ACC112 (cell line): Measurements from ENCODE around the gene MKNK1.

Source experiments
- H2AFZ ChIP-seq: fragments of 200-600 bp; sonication (generic); one replicate; pipeline ENCODE4 v1.6.0; 2017; ENCODE audit warnings: antibody characterized with exemption, low read length; ENCODE audit not compliant: unreplicated experiment
- H3K27ac ChIP-seq: fragments of 200-600 bp; sonication (generic); 2 replicates; pipeline ENCODE4 v1.5.1; 2014; ENCODE audit warnings: low read depth, mild to moderate bottlenecking, antibody characterized with exemption, low read length, moderate library complexity
- H3K27me3 ChIP-seq: fragments of 200-600 bp; sonication (generic); 2 replicates; pipeline ENCODE4 v1.6.1; 2014; ENCODE audit warnings: mild to moderate bottlenecking, antibody characterized with exemption, low read length, moderate library complexity, mixed read lengths; ENCODE audit not compliant: insufficient read depth
- H3K36me3 ChIP-seq: fragments of 200-600 bp; sonication (generic); 2 replicates; pipeline ENCODE4 v1.6.1; 2016; ENCODE audit warnings: mild to moderate bottlenecking, antibody characterized with exemption, low read length, moderate library complexity, mixed read lengths; ENCODE audit not compliant: insufficient read depth
- H3K4me1 ChIP-seq: fragments of 200-600 bp; sonication (generic); one replicate; pipeline ENCODE4 v1.6.1; 2016; ENCODE audit warnings: low read length, mixed read lengths; ENCODE audit not compliant: insufficient read depth, unreplicated experiment, control insufficient read depth
- H3K4me3 ChIP-seq: fragments of 200-600 bp; sonication (generic); 2 replicates; pipeline ENCODE4 v1.5.1; 2014; ENCODE audit warnings: mild to moderate bottlenecking, low read depth, low read length
- H3K79me2 ChIP-seq: fragments of 200-600 bp; sonication (generic); one replicate; pipeline ENCODE4 v1.6.0; 2016; ENCODE audit warnings: low read length; ENCODE audit not compliant: control insufficient read depth, unreplicated experiment, insufficient read depth

The MKNK1 gene

GRCh38 chr1:46551597-46552095 lies 52.4 kb downstream of the MKNK1 start, which contains the start of gene KNCN:
TSS of gene KNCN (minus strand) at chr1:46551647. CDS start at chr1:46551215, 432 bp downstream.
- Histone ChIP-seq H3K4me1 (peaks cover 5% of the 10 kb centered on the region), H3K79me2 (no peaks in the 10 kb centered on the region), H3K36me3 (no peaks in the 10 kb centered on the region), H3K27ac (no peak within 1 kb of the TSS), H3K4me3 (no peak within 1 kb of the TSS), H3K27me3 (no peaks in the 10 kb centered on the region), H2AFZ (no peak within 1 kb of the TSS)

GRCh38 chr1:46550751-46551231 lies 53.3 kb downstream of the MKNK1 start:
- Histone ChIP-seq H3K79me2 (no peaks in the 10 kb centered on the region), H2AFZ (no peak overlapping the region), H3K36me3 (no peaks in the 10 kb centered on the region), H3K4me3 (no peak overlapping the region), H3K4me1 (no peaks in the 10 kb centered on the region), H3K27me3 (peaks cover 1% of the 10 kb centered on the region), H3K27ac (no peak overlapping the region)

- H3K36me3 ChIP-seq, result no peaks in the 10 kb centered on the region
- no peak overlapping the region for H3K27ac ChIP-seq
- H2AFZ ChIP-seq, result no peak overlapping the region
- H3K4me1 ChIP-seq, result no peaks in the 10 kb centered on the region
- no peak overlapping the region for H3K4me3 ChIP-seq
- no peaks in the 10 kb centered on the region for H3K79me2 ChIP-seq
- peaks cover 9% of the 10 kb centered on the region for H3K27me3 ChIP-seq
Measured at GRCh38 chr1:46549697-46550681, 54.1 kb downstream of the MKNK1 start.

DNA sequence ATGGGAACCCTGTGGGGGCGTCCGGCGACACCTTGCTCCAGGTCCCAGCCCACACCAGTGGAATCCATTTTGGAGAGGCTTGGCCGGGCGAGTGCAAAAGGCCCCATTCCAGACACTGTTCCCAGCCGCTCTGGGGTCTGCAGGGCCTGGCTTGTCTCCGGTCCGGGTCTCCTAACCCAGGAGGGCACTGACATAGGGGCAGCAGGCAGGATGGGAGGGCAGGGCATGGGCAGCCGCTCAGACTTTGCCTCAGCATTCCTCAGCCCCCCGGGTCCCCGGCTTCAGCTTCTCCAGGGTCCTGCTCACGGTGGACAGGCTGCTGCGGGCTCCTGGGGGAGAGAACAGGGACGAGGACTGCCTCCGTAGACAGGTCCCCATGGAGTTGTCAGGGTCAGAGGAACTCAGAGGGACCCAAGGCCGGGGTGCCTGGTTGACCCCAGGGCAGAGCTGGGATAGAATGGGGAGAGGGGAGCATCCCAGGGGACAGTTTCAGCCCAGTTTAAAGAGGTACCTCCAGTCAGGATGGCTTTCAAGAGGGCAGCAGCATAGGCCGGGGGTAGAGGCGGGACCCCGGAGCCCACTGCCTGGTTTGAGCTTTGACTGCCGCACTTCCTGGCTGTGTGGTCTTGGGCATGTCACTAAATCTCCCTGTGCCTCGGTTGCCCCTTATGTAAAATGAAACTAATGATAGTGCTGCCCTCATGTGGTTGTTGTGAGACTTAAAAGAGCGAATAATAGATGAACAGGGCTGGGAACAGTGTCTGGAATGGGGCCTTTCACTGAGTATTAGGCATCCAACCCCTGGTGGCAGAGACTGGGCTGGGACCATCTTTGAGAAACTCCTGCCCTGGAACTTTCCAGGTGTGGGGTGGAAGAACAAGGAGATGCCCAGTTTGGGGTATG lies 56.3 kb downstream of the MKNK1 start:
- H3K4me1 ChIP-seq, result no peaks in the 10 kb centered on the region
- H2AFZ ChIP-seq, result no peak overlapping the region
- H3K27me3 ChIP-seq, result peaks cover 32% of the 10 kb centered on the region
- H3K36me3 ChIP-seq, result no peaks in the 10 kb centered on the region
- no peak overlapping the region for H3K4me3 ChIP-seq
- no peaks in the 10 kb centered on the region for H3K79me2 ChIP-seq
- no peak overlapping the region for H3K27ac ChIP-seq

GRCh38 chr1:46546210-46546609 lies 57.9 kb downstream of the MKNK1 start:
- Histone ChIP-seq H3K36me3 (no peaks in the 10 kb centered on the region), H3K4me3 (no peak overlapping the region), H3K27ac (no peak overlapping the region), H3K27me3 (peaks cover 34% of the 10 kb centered on the region), H2AFZ (no peak overlapping the region), H3K4me1 (no peaks in the 10 kb centered on the region), H3K79me2 (no peaks in the 10 kb centered on the region)

GRCh38 chr1:46545784-46546183 lies 58.3 kb downstream of the MKNK1 start:
- Histone ChIP-seq H3K27me3 (peaks cover 34% of the 10 kb centered on the region), H3K4me1 (no peaks in the 10 kb centered on the region), H3K4me3 (no peak overlapping the region), H3K27ac (no peak overlapping the region), H3K36me3 (no peaks in the 10 kb centered on the region), H3K79me2 (no peaks in the 10 kb centered on the region), H2AFZ (no peak overlapping the region)

- Histone ChIP-seq H3K4me1 (peaks cover 2% of the 10 kb centered on the region), H2AFZ (no peak overlapping the region), H3K4me3 (no peak overlapping the region), H3K27ac (no peak overlapping the region), H3K27me3 (peaks cover 34% of the 10 kb centered on the region), H3K36me3 (no peaks in the 10 kb centered on the region), H3K79me2 (no peaks in the 10 kb centered on the region)
Measured at GRCh38 chr1:46544561-46545240, 59.4 kb downstream of the MKNK1 start.

DNA sequence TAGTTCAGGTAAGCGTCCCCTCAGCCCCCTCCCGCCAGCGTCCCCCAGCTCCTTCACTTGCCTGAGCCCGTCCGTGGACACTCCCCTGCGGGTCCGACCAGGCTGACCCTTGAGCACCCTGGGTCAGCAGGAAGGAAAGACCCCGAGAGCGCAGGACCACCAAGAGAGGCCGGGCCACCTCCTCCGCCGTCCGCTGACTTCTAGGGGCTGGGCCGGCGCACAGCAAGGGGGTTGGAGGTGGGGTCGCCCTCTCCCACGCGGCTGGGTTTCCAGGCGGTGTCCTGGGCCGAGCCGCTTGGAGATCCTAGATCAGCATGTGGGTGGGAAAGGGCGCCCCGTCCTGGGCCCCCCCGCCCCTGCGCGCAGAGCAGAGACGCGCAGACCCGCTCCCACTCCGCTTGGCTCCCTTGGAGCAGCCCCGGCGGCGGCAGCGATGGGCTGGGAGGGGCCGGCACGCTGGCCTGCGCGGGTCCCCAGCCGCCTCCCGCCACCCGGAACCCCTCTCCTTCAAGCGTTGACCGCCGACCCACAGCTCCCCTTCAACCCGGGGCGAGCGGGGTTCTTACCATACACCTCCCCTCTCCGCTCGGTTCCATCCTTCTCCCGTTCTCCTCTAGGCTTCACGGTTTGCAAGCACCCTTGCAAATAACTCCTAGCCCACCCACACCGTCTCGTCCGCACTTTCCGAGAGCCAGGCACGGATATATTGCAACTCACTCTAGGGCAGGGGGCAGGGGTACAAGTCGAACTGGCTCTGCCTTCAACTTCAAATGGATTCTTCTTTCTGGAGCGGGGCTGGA lies 60.1 kb downstream of the MKNK1 start:
- H2AFZ ChIP-seq, result no peak overlapping the region
- H3K4me3 ChIP-seq, result no peak overlapping the region
- H3K36me3 ChIP-seq, result no peaks in the 10 kb centered on the region
- no peaks in the 10 kb centered on the region for H3K79me2 ChIP-seq
- H3K27me3 ChIP-seq, result peaks cover 34% of the 10 kb centered on the region
- H3K27ac ChIP-seq, result no peak overlapping the region
- H3K4me1 ChIP-seq, result peaks cover 5% of the 10 kb centered on the region

DNA sequence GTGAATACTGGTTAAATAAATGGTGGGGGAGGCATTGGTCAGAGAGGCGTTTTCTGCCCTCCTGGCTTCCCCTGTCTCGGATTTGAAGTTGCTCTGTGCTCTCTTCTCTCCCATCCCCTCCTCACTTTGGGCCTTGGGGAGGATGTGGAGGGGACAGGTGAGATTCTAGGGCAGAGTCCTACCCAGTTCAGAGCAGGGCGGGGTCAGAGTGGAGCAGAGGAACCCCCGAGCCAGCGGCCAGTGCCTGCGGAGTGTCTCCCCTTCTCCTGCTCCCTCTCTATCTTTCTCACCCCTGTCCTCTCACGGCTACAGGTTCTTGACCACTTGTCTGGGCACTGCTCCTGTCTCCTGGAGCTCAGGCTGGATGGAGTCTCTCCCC lies 60.7 kb downstream of the MKNK1 start:
- Histone ChIP-seq H3K27me3 (peaks cover 34% of the 10 kb centered on the region), H2AFZ (no peak overlapping the region), H3K27ac (no peak overlapping the region), H3K4me1 (peaks cover 5% of the 10 kb centered on the region), H3K36me3 (no peaks in the 10 kb centered on the region), H3K79me2 (no peaks in the 10 kb centered on the region), H3K4me3 (no peak overlapping the region)
